ENCODE measurements around the gene ANXA4. TPM values are rescaled to one million over a fixed set of nuclear protein-coding genes. Genes with fewer than 3 reads are reported as not detected.
"Not testable (repeated sequence)": the region's sequence is repeated elsewhere in the genome, so short reads cannot be mapped to it uniquely, and the experiment has no call there.

Gene ANXA4
- total and polyA plus RNA-seq, 4 donors = 75.0 to 170 (median 93.6) TPM

DNA sequence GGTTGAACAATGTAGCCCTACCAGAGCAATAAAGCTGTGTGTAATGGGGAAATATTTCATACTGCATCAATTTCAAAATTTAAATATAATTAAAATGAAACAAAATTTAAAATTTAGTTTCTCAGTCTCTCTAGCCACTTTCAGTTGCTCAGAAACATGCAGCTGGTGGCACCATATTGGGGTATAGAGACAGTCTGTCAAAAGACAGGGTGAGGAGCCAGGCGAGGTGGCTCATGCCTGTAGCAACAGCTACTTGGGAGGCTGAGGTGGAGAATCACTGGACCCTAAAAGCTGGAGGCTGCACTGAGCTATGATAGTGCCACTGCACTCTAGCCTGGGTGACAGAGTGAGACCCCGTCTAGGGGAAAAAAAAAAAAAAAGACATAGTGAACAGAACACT lies 20.1 kb downstream of the ANXA4 start:
- H3K27ac ChIP-seq (ENCODE audit: low read depth in 1 of 2, low read length in 1 of 2) = no peak overlapping the region
- no peaks in the 10 kb centered on the region for H3K9me3 ChIP-seq (ENCODE audit: control insufficient read depth in 4 of 4, insufficient read depth in 3 of 4, low read length in 3 of 4)
- H3K4me1 ChIP-seq (ENCODE audit: control insufficient read depth in 5 of 5, insufficient read depth in 5 of 5, low read length in 5 of 5) = peaks cover 0 to 12% (median 6%) of the 10 kb centered on the region in 5 donors
- ATAC-seq (ENCODE audit: insufficient read depth, low FRiP score) (no peak), DNase-seq (no peak)
- TF ChIP-seq CTCF (IDR thresholded peaks at IDR 0.05; ENCODE audit: control extremely low read depth, extremely low read depth) = no peak
- no peak overlapping the region for H3K4me3 ChIP-seq
- WGBS, 2 donors = 96 to 100% methylated on average over 2 of the region's 2 CpGs
- H3K36me3 ChIP-seq (ENCODE audit: control insufficient read depth in 4 of 4, insufficient read depth in 4 of 4, low read length in 4 of 4) = peaks cover 0 to 8% (median 2%) of the 10 kb centered on the region in 4 donors
- no peak overlapping the region for H3K9ac ChIP-seq (ENCODE audit: insufficient read depth in 1 of 2, low read length in 2 of 2)
- no peaks in the 10 kb centered on the region for H3K27me3 ChIP-seq (ENCODE audit: control insufficient read depth in 3 of 3, insufficient read depth in 3 of 3, low read length in 2 of 3)

DNA sequence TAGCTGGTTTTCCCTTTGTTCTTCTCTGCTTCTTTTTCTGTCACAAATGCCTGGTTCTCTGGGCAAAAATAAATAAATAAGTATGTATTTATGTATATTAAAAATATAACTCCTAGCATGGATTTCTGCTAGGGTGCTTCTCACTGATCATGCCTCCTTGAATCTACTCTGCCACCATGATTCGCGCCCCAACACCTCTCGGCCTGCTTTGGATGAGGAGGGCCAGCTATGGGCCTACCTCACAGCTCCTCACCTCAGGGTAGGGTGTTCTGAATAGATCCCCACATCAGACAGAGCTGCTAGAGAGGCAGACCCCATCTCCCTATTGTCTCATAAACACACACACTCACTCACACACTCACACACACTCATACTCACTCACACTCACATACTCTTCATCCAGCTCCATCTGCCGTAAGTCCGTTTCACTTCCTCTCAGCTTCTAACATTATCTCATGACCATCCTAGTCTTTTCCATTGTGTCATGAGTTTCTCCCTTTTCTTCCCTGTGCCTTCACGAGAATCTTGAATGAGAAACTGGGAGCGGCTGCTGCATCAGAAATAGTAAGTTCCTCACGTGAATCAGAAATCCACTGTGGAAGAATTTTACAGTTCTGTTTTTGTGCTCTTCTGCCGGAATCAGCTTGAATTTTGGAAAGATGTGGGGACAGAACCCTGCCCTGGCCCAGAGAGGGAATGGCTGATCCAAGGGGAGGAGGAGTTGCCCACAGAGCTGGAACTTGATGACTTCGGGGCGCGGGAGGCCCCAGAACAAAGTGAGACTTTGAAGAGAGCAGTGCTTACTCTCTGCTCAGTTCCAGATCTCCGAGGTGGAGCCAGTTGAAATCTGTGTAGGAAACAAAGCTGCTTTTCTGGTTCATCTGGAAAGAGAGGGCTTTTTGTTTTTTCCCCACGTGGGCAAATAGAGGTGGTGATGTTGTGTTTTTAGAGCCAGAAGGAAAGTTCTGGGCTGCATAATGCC lies 20.9 kb downstream of the ANXA4 start:
- DNase-seq = peak; percentile 28 to 70 (median 44)
- Histone ChIP-seq H3K4me3 (no peak overlapping the region), H3K4me1 (ENCODE audit: control insufficient read depth in 5 of 5, insufficient read depth in 5 of 5, low read length in 5 of 5) (peaks cover 0 to 19% (median 9%) of the 10 kb centered on the region in 5 donors), H3K27me3 (ENCODE audit: control insufficient read depth in 3 of 3, insufficient read depth in 3 of 3, low read length in 2 of 3) (no peaks in the 10 kb centered on the region), H3K27ac (ENCODE audit: low read depth in 1 of 2, low read length in 1 of 2) (peak overlapping the region in 1 of 2 donors; percentile 80), H3K9ac (ENCODE audit: insufficient read depth in 1 of 2, low read length in 2 of 2) (no peak overlapping the region), H3K9me3 (ENCODE audit: control insufficient read depth in 4 of 4, insufficient read depth in 3 of 4, low read length in 3 of 4) (no peaks in the 10 kb centered on the region), H3K36me3 (ENCODE audit: control insufficient read depth in 4 of 4, insufficient read depth in 4 of 4, low read length in 4 of 4) (peaks cover 0 to 8% (median 2%) of the 10 kb centered on the region in 4 donors)
- 69 to 77% methylated on average over 14 of the region's 14 CpGs for WGBS, 2 donors
- ATAC-seq (ENCODE audit: insufficient read depth, low FRiP score) = no peak
- TF ChIP-seq CTCF (IDR thresholded peaks at IDR 0.05; ENCODE audit: control extremely low read depth, extremely low read depth) = no peak

GRCh38 chr2:69763831-69764230 lies 21.9 kb downstream of the ANXA4 start:
- not testable (repeated sequence) for H3K4me3 ChIP-seq; H3K36me3 ChIP-seq (ENCODE audit: control insufficient read depth in 4 of 4, insufficient read depth in 4 of 4, low read length in 4 of 4); H3K27me3 ChIP-seq (ENCODE audit: control insufficient read depth in 3 of 3, insufficient read depth in 3 of 3, low read length in 2 of 3)

More at GRCh38 chr2:69763831-69764230, 21.9 kb downstream of the ANXA4 start:
- not testable (repeated sequence) for H3K27ac ChIP-seq (ENCODE audit: low read depth in 1 of 2, low read length in 1 of 2); ATAC-seq (ENCODE audit: insufficient read depth, low FRiP score); H3K9ac ChIP-seq (ENCODE audit: insufficient read depth in 1 of 2, low read length in 2 of 2); DNase-seq; H3K9me3 ChIP-seq (ENCODE audit: control insufficient read depth in 4 of 4, insufficient read depth in 3 of 4, low read length in 3 of 4)
- H3K4me1 ChIP-seq (ENCODE audit: control insufficient read depth in 5 of 5, insufficient read depth in 5 of 5, low read length in 5 of 5) = peaks cover 0 to 24% (median 9%) of the 10 kb centered on the region in 5 donors
- 92 to 94% methylated on average over 7 of the region's 7 CpGs for WGBS, 2 donors
